KBM-7 (cell line): ENCODE measurements around the gene MAP3K2.

Source experiments
- DNase-seq: peaks from one replicate; pipeline ENCODE4 v3.0.0-alpha.2; 2015
- in situ Hi-C: fragments of 300-500 bp; cut with MboI; formaldehyde crosslinking; loops from 2 replicates; pipeline ENCODE4 v1.14.3; 2020; ENCODE audit warnings: low sequenced_read_pairs, low pct_unique_long_range_greater_than_20kb, mixed read lengths

MAP3K2 gene

GRCh38 chr2:127387655-127388422 lies at the start of gene MAP3K2:
TSS of gene MAP3K2 (minus strand) at chr2:127387975. CDS start at chr2:127343129, 44,846 bp downstream.
- peak; percentile 90 for DNase-seq
- in situ Hi-C loops, result no loop called here

GRCh38 chr2:127437056-127437455 lies 49.3 kb upstream of the MAP3K2 start:
- no peak for DNase-seq
- in situ Hi-C loops, result no loop called here

- DNase-seq, result no peak
- in situ Hi-C loops, result no loop called here
Observed at GRCh38 chr2:127434515-127434914, 46.7 kb upstream of the MAP3K2 start.

GRCh38 chr2:127431408-127432023 lies 43.7 kb upstream of the MAP3K2 start:
- in situ Hi-C loops, result no loop called here
- DNase-seq, result no peak

- no peak for DNase-seq
- in situ Hi-C loops, result no loop called here
Observed at GRCh38 chr2:127429844-127430425, 42.2 kb upstream of the MAP3K2 start.

- DNase-seq, result no peak
- in situ Hi-C loops, result no loop called here
Observed at GRCh38 chr2:127429291-127429690, 41.5 kb upstream of the MAP3K2 start.

- in situ Hi-C loops, result no loop called here
Observed at GRCh38 chr2:127428815-127429109, 41.0 kb upstream of the MAP3K2 start.

GRCh38 chr2:127428057-127428814 lies 40.5 kb upstream of the MAP3K2 start:
- DNase-seq, result no peak
- in situ Hi-C loops, result no loop called here

More at GRCh38 chr2:127428815-127429109, 41.0 kb upstream of the MAP3K2 start:
- DNase-seq, result no peak

- in situ Hi-C loops, result no loop called here
- DNase-seq, result no peak
Observed at GRCh38 chr2:127427376-127428056, 39.7 kb upstream of the MAP3K2 start.

- DNase-seq, result no peak
- in situ Hi-C loops, result no loop called here
Observed at GRCh38 chr2:127426501-127427354, 39.0 kb upstream of the MAP3K2 start.

- no peak for DNase-seq
- in situ Hi-C loops, result no loop called here
Observed at GRCh38 chr2:127425540-127426490, 38.0 kb upstream of the MAP3K2 start.

- in situ Hi-C loops, result no loop called here
- no peak for DNase-seq
Observed at GRCh38 chr2:127424598-127425520, 37.1 kb upstream of the MAP3K2 start.

GRCh38 chr2:127423880-127424279 lies 36.1 kb upstream of the MAP3K2 start:
- in situ Hi-C loops, result no loop called here
- DNase-seq, result peak; percentile 74

- in situ Hi-C loops, result no loop called here
- DNase-seq, result no peak
Observed at GRCh38 chr2:127423478-127423843, 35.7 kb upstream of the MAP3K2 start.

- DNase-seq, result peak; percentile 58
- in situ Hi-C loops, result no loop called here
Observed at GRCh38 chr2:127422559-127423477, 35.0 kb upstream of the MAP3K2 start.
